Loucy (cell line): Measurements from ENCODE around the gene TENT4B.

Experiments
- EZH2phosphoT487 ChIP-seq: fragments of 200-600 bp; IDR thresholded peaks from 2 replicates; pipeline ENCODE4 v1.6.1; 2018; ENCODE audit warnings: antibody characterized with exemption, mild to moderate bottlenecking, moderate library complexity, borderline replicate concordance
- TF ChIP-seq, protein P1 (sequence below): fragments of 200-600 bp; sonication (generic); conservative IDR thresholded peaks from 2 replicates; pipeline ENCODE4 v1.5.1; 2014; ENCODE audit warnings: mild to moderate bottlenecking, antibody characterized with exemption, low read length

DNA sequence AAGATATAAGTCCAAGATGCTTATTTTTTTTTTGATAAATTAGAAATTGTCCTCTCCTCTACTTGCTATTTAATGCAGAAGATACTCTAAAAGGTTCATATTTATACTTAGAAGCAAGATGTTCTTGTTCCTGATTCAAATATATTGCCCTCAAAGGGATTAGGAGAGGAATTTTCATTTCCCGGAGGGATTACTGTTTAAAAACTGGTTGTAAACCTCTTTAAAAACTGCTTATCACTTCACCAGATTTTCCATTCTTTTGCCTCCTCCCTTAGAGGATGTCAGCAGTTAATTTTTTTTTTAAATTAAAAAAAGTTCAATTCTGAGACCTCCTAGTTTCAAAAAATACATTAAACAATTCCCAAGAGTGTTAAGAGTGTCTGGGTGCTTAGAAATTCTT lies 2.8 kb downstream of the TENT4B start:
- TF ChIP-seq, protein P1, sequence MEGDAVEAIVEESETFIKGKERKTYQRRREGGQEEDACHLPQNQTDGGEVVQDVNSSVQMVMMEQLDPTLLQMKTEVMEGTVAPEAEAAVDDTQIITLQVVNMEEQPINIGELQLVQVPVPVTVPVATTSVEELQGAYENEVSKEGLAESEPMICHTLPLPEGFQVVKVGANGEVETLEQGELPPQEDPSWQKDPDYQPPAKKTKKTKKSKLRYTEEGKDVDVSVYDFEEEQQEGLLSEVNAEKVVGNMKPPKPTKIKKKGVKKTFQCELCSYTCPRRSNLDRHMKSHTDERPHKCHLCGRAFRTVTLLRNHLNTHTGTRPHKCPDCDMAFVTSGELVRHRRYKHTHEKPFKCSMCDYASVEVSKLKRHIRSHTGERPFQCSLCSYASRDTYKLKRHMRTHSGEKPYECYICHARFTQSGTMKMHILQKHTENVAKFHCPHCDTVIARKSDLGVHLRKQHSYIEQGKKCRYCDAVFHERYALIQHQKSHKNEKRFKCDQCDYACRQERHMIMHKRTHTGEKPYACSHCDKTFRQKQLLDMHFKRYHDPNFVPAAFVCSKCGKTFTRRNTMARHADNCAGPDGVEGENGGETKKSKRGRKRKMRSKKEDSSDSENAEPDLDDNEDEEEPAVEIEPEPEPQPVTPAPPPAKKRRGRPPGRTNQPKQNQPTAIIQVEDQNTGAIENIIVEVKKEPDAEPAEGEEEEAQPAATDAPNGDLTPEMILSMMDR = no peak
- no peak for TF ChIP-seq EZH2phosphoT487
